Measurements from ENCODE around the gene NDUFAF4.

NDUFAF4 gene

GRCh38 chr6:96913621-96914020 lies 15.9 kb upstream of the NDUFAF4 start:
- DNase-seq, result no peak
- H3K4me3 ChIP-seq, result no peak overlapping the region
- no peak for TF ChIP-seq CTCF (IDR thresholded peaks at IDR 0.05)
- no peaks in the 10 kb centered on the region for H3K36me3 ChIP-seq
- H3K4me1 ChIP-seq, result no peaks in the 10 kb centered on the region
- H3K27ac ChIP-seq, result no peak overlapping the region
- no peaks in the 10 kb centered on the region for H3K27me3 ChIP-seq
- H3K9me3 ChIP-seq, result no peaks in the 10 kb centered on the region
- intact Hi-C loops (cut with DNase I; ENCODE audit: low total_unique reads), result no loop called here

GRCh38 chr6:96911751-96912150 lies 14.1 kb upstream of the NDUFAF4 start:
- no peak overlapping the region for H3K27ac ChIP-seq
- no peak for DNase-seq
- no peaks in the 10 kb centered on the region for H3K4me1 ChIP-seq
- H3K9me3 ChIP-seq, result no peaks in the 10 kb centered on the region
- intact Hi-C loops (cut with DNase I; ENCODE audit: low total_unique reads), result no loop called here
- H3K27me3 ChIP-seq, result no peaks in the 10 kb centered on the region
- H3K36me3 ChIP-seq, result no peaks in the 10 kb centered on the region
- no peak overlapping the region for H3K4me3 ChIP-seq
- no peak for TF ChIP-seq CTCF (IDR thresholded peaks at IDR 0.05)

GRCh38 chr6:96911171-96911570 lies 13.5 kb upstream of the NDUFAF4 start:
- H3K36me3 ChIP-seq, result no peaks in the 10 kb centered on the region
- intact Hi-C loops (cut with DNase I; ENCODE audit: low total_unique reads), result no loop called here
- TF ChIP-seq CTCF (IDR thresholded peaks at IDR 0.05), result no peak
- no peak overlapping the region for H3K4me3 ChIP-seq
- H3K9me3 ChIP-seq, result no peaks in the 10 kb centered on the region
- H3K27ac ChIP-seq, result no peak overlapping the region
- H3K4me1 ChIP-seq, result no peaks in the 10 kb centered on the region
- no peaks in the 10 kb centered on the region for H3K27me3 ChIP-seq
- DNase-seq, result no peak

GRCh38 chr6:96909811-96910210 lies 12.1 kb upstream of the NDUFAF4 start:
- H3K27me3 ChIP-seq, result no peaks in the 10 kb centered on the region
- TF ChIP-seq CTCF (IDR thresholded peaks at IDR 0.05), result no peak
- DNase-seq, result no peak
- no peaks in the 10 kb centered on the region for H3K36me3 ChIP-seq
- no peak overlapping the region for H3K4me3 ChIP-seq
- no peaks in the 10 kb centered on the region for H3K4me1 ChIP-seq
- H3K27ac ChIP-seq, result no peak overlapping the region
- intact Hi-C loops (cut with DNase I; ENCODE audit: low total_unique reads), result no loop called here
- no peaks in the 10 kb centered on the region for H3K9me3 ChIP-seq

GRCh38 chr6:96907498-96907897 lies 9.8 kb upstream of the NDUFAF4 start:
- no peaks in the 10 kb centered on the region for H3K9me3 ChIP-seq
- H3K36me3 ChIP-seq, result no peaks in the 10 kb centered on the region
- H3K27me3 ChIP-seq, result no peaks in the 10 kb centered on the region
- intact Hi-C loops (cut with DNase I; ENCODE audit: low total_unique reads), result no loop called here
- H3K4me3 ChIP-seq, result no peak overlapping the region
- no peak overlapping the region for H3K27ac ChIP-seq
- no peak for DNase-seq
- H3K4me1 ChIP-seq, result no peaks in the 10 kb centered on the region
- no peak for TF ChIP-seq CTCF (IDR thresholded peaks at IDR 0.05)

GRCh38 chr6:96900873-96901272 lies 3.2 kb upstream of the NDUFAF4 start:
- Histone ChIP-seq H3K27me3 (no peaks in the 10 kb centered on the region), H3K9me3 (no peaks in the 10 kb centered on the region), H3K27ac (no peak overlapping the region), H3K4me3 (no peak overlapping the region), H3K36me3 (no peaks in the 10 kb centered on the region), H3K4me1 (peaks cover 0 to 25% (median 15%) of the 10 kb centered on the region in 4 donors)
- no peak for TF ChIP-seq CTCF (IDR thresholded peaks at IDR 0.05)
- intact Hi-C loops (cut with DNase I; ENCODE audit: low total_unique reads), result no loop called here
- DNase-seq, result no peak

Data from tibial artery (tissue), 4 donors.